Measurements from ENCODE around the gene VAT1. TPM values are rescaled to one million over a fixed set of nuclear protein-coding genes. Genes with fewer than 3 reads are reported as not detected.

The VAT1 gene
- total RNA-seq, 4 donors from 2014 or later, result 118 to 153 (median 131) TPM

DNA sequence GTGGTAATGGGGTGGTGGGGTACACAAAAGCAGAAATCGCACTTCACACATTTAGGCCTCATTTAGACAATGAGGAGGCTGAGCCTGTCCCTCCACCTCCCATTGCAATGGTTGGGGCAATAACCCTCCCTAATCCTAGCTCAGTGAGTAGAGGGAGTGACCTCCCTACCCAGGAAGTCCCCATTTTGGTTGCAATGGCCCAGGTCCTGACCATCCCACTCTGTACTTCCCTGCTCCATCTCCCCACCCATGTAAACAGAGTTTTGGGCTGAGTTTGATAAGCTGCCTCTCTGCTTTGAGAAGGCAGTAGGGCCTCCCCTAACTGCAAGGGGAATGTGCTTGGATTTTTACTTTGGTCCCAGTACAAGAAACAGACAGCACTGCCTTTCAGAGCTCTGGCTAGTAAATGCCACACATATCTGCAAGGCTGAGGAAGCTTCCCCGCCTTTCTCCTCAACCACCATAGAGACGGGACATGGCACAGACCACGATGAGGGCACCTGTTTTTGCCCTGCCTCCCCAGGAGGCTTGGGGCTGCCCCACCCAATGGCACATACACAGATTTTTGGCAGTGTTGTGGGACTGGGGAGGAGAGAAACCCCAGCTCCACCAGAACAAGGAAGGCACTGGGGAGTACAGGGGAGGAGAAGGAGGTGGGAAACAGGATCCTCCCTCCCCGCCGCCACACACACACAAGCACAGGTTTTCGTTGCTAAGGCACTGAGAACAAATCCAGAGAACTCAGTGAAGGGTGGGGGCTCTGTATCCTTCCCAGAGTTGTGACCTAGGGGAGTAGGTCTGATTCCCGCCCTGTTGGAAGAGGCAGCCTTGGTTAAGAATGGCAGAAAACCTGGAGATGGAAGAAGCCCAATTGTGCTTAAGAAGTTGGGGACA is 7.3 kb downstream of the VAT1 start:
- no peaks in the 10 kb centered on the region for H3K27me3 ChIP-seq
- peaks cover 0 to 44% of the 10 kb centered on the region in 2 donors for H3K4me1 ChIP-seq
- 74 to 85% methylated on average over 7 to 8 of the region's 8 CpGs for WGBS, 2 donors
- peaks cover 11 to 37% of the 10 kb centered on the region in 2 donors for H3K36me3 ChIP-seq
- H3K27ac ChIP-seq, result peak overlapping the region in 2 of 3 donors; percentile 49 to 64
- intact Hi-C loops (cut with DNase I), result loop anchor here (10.0 kb wide), 1 partner anchor 300 kb away; no protein-coding TSS in a partner anchor
- H3K4me3 ChIP-seq (replicated peaks in 1 of 3), result no peak overlapping the region
- TF ChIP-seq, protein P1, sequence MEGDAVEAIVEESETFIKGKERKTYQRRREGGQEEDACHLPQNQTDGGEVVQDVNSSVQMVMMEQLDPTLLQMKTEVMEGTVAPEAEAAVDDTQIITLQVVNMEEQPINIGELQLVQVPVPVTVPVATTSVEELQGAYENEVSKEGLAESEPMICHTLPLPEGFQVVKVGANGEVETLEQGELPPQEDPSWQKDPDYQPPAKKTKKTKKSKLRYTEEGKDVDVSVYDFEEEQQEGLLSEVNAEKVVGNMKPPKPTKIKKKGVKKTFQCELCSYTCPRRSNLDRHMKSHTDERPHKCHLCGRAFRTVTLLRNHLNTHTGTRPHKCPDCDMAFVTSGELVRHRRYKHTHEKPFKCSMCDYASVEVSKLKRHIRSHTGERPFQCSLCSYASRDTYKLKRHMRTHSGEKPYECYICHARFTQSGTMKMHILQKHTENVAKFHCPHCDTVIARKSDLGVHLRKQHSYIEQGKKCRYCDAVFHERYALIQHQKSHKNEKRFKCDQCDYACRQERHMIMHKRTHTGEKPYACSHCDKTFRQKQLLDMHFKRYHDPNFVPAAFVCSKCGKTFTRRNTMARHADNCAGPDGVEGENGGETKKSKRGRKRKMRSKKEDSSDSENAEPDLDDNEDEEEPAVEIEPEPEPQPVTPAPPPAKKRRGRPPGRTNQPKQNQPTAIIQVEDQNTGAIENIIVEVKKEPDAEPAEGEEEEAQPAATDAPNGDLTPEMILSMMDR (IDR thresholded peaks at IDR 0.05), result no peak
- TF ChIP-seq POLR2A (IDR thresholded peaks at IDR 0.05), result no peak
- DNase-seq, result no peak
- H3K9me3 ChIP-seq, result no peaks in the 10 kb centered on the region

DNA sequence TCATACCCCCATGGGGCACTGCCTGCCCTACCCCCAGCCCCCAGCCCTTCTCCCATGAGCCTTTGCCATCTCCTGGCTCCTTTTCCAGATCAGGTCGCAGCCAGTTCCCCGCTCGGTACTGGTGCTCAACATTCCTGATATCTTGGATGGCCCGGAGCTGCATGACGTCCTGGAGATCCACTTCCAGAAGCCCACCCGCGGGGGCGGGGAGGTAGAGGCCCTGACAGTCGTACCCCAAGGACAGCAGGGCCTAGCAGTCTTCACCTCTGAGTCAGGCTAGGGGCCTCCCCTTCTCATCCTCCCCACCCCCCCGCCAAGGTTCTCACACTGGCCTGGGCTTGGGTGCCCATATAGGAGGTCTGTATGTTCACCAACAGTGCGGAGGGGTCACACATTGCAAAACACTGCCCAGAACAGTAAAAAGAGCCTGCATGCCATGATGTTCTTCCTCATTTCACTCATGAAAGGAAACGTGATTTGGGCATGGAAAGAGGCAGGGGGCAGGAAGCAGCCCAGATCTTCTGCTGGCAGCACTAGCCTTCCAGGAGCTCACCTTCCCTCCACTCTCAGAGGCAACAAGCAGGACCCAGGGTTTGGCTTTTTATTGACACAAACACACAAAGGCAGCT is 8.1 kb downstream of the VAT1 start:
- intact Hi-C loops (cut with DNase I), result loop anchor here (10.0 kb wide), 1 partner anchor 301 kb away; no protein-coding TSS in a partner anchor
- no peak overlapping the region for H3K4me3 ChIP-seq (replicated peaks in 1 of 3)
- H3K4me1 ChIP-seq, result peaks cover 0 to 36% of the 10 kb centered on the region in 2 donors
- no peaks in the 10 kb centered on the region for H3K9me3 ChIP-seq
- H3K27ac ChIP-seq, result peak overlapping the region in 1 of 3 donors; percentile 64
- TF ChIP-seq, protein P1 (IDR thresholded peaks at IDR 0.05), result no peak
- no peak for TF ChIP-seq POLR2A (IDR thresholded peaks at IDR 0.05)
- no peaks in the 10 kb centered on the region for H3K27me3 ChIP-seq
- peaks cover 11 to 37% of the 10 kb centered on the region in 2 donors for H3K36me3 ChIP-seq
- DNase-seq, result no peak
- 82 to 85% methylated on average over 12 of the region's 12 CpGs for WGBS, 2 donors

DNA sequence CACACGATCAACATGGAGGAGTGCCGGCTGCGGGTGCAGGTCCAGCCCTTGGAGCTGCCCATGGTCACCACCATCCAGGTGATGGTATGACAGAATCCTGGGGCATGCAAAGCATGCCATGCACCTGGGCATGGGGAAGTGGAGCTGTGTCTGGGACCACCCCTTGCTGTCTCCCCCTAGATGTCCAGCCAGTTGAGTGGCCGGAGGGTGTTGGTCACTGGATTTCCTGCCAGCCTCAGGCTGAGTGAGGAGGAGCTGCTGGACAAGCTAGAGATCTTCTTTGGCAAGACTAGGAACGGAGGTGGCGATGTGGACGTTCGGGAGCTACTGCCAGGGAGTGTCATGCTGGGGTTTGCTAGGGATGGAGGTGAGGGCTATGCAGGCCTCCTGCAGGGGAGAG is 8.9 kb downstream of the VAT1 start:
- no peak for DNase-seq
- WGBS, 2 donors, result 86 to 90% methylated on average over 5 to 8 of the region's 8 CpGs
- TF ChIP-seq, protein P1 (IDR thresholded peaks at IDR 0.05), result no peak
- no peak for TF ChIP-seq POLR2A (IDR thresholded peaks at IDR 0.05)
- peaks cover 0 to 33% of the 10 kb centered on the region in 2 donors for H3K4me1 ChIP-seq
- H3K36me3 ChIP-seq, result peaks cover 11 to 36% of the 10 kb centered on the region in 2 donors
- no peak overlapping the region for H3K27ac ChIP-seq
- H3K27me3 ChIP-seq, result no peaks in the 10 kb centered on the region
- no peaks in the 10 kb centered on the region for H3K9me3 ChIP-seq
- intact Hi-C loops (cut with DNase I), result loop anchor here (10.0 kb wide), 1 partner anchor 302 kb away; no protein-coding TSS in a partner anchor
- H3K4me3 ChIP-seq (replicated peaks in 1 of 3), result no peak overlapping the region

DNA sequence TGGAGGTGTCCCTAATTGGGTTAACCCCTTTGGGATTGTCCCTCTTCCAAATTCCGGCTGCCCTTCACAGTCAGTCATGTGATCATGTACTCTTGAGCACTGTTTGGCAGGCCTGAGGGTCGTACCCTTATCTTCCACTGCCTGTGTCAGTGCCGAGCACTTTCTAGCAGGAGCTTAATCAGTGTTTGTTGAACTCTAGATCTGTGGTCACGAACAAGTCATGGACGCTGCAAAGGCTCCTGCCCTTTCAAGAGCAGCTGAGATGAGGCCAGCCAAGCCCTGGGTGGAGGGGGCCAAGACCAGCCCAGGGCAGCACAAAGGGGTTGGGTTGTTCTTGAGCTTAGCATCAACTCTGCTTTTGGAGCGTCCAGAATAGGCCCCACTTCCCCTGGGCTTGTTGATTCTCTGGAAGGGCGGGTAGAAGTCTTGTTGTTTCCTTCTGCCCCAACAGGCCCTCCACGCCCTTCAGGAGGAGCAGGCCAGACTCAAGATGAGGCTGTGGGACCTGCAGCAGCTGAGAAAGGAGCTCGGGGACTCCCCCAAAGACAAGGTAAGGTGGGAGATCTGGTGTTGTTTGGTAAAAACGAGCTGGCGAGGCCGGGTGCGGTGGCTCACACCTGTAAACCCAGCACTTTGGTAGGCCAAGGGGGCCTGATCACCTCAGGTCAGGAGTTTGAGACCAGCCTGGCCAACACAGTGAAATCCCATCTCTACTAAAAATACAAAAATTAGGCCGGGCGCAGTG is 10.3 kb downstream of the VAT1 start:
- intact Hi-C loops (cut with DNase I), result loop anchor here (10.0 kb wide), 1 partner anchor 303 kb away; no protein-coding TSS in a partner anchor
- Histone ChIP-seq H3K9me3 (no peaks in the 10 kb centered on the region), H3K36me3 (peaks cover 11 to 27% of the 10 kb centered on the region in 2 donors), H3K4me3 (replicated peaks in 1 of 3) (no peak overlapping the region), H3K27me3 (no peaks in the 10 kb centered on the region), H3K27ac (peak overlapping the region in 1 of 3 donors; percentile 28), H3K4me1 (peaks cover 6 to 37% of the 10 kb centered on the region in 2 donors)
- WGBS, 2 donors, result 74 to 87% methylated on average over 15 of the region's 15 CpGs
- no peak for DNase-seq
- TF ChIP-seq POLR2A (IDR thresholded peaks at IDR 0.05), result no peak
- TF ChIP-seq, protein P1 (IDR thresholded peaks at IDR 0.05), result no peak

Data from thyroid gland (tissue), 4 donors.